Natural killer cell (primary cell): ENCODE data around the gene STX4. TPM values are rescaled to one million over a fixed set of nuclear protein-coding genes. Genes with fewer than 3 reads are reported as not detected.

ENCODE experiments used
- ATAC-seq, 3 donors: fragments of 150-1000 bp in 2 of 3; fragments of 200-7000 bp in 1 of 3; cut with Tn5 transposase; 1 replicate in 1 of 3; 2 replicates in 2 of 3; pipeline ENCODE4 v1.10.0; 2021; ENCODE audit warnings: mild to moderate bottlenecking in 2 of 3, moderate library complexity in 2 of 3
- DNase-seq, 2 donors: peaks; one replicate each; pipeline versions ENCODE4 v3.0.0 to v3.0.0-alpha.2; 2013 to 2021; ENCODE audit warnings: mixed read lengths in 1 of 2
- H3K27ac ChIP-seq: one replicate; pipeline ENCODE4 v1.5.1; 2013; ENCODE audit warnings: mild to moderate bottlenecking, low read length
- H3K27me3 ChIP-seq: one replicate; pipeline ENCODE4 v1.6.1; 2013; ENCODE audit warnings: low read length; ENCODE audit not compliant: control insufficient read depth, insufficient read depth
- H3K36me3 ChIP-seq: one replicate; pipeline ENCODE4 v1.6.1; 2013; ENCODE audit warnings: low read length; ENCODE audit not compliant: control insufficient read depth, insufficient read depth
- H3K4me1 ChIP-seq: one replicate; pipeline ENCODE4 v1.6.1; 2013; ENCODE audit warnings: low read length; ENCODE audit not compliant: control insufficient read depth, insufficient read depth
- H3K4me3 ChIP-seq: one replicate; pipeline ENCODE4 v1.5.1; 2013; ENCODE audit warnings: low read length
- H3K9me3 ChIP-seq: one replicate; pipeline ENCODE4 v1.6.1; 2013; ENCODE audit warnings: low read length; ENCODE audit not compliant: control insufficient read depth, insufficient read depth
- H3K27ac Mint-ChIP-seq, 2 donors: one replicate each; pipeline ENCODE4 v1.8.0; 2022; ENCODE audit warnings: mild to moderate bottlenecking in 2 of 2, mixed read lengths in 2 of 2, moderate library complexity in 1 of 2
- H3K27me3 Mint-ChIP-seq, 2 donors: one replicate each; pipeline ENCODE4 v1.8.0; 2022; ENCODE audit warnings: low read depth in 2 of 2, mixed read lengths in 2 of 2
- H3K36me3 Mint-ChIP-seq: one replicate; pipeline ENCODE4 v1.8.0; 2022; ENCODE audit warnings: mixed read lengths
- H3K4me1 Mint-ChIP-seq, 2 donors: one replicate each; pipeline ENCODE4 v1.8.0; 2022; ENCODE audit warnings: mixed read lengths in 2 of 2
- H3K4me3 Mint-ChIP-seq: one replicate; pipeline ENCODE4 v1.8.0; 2022; ENCODE audit warnings: mild to moderate bottlenecking, moderate library complexity, mixed read lengths
- H3K9me3 Mint-ChIP-seq, 2 donors: one replicate each; pipeline ENCODE4 v1.8.0; 2022; ENCODE audit warnings: mixed read lengths in 2 of 2
- CTCF ChIP-seq: fragments of 200-600 bp; IDR thresholded peaks from one replicate; pipeline ENCODE4 v1.8.0; 2022; ENCODE audit warnings: antibody characterized with exemption
- WGBS: methylation state at CpG from one replicate; pipeline ENCODE4 v1.1.7; 2013; ENCODE audit warnings: missing lambda C conversion rate; ENCODE audit not compliant: insufficient coverage; 5-methylcytosine and 5-hydroxymethylcytosine counted together
- intact Hi-C: fragments of 100-400 bp; cut with micrococcal nuclease; formaldehyde crosslinking; loops from one replicate; pipeline ENCODE4 v1.14.2; 2022
- total RNA-seq, 4 donors: library from RNA; stranded (reverse); fragments of 120-200 nt in 1 of 4; gene quantifications; one replicate each; pipeline versions ENCODE4 v1.2.3 to v1.2.4, GENCODE V29; 2013 to 2022

The STX4 gene
- total RNA-seq: 100 to 1,000 TPM; 128 to 145 (median 133) TPM
- 57.3 TPM for total RNA-seq (2013)

GRCh38 chr16:31032736-31033708 is at the start of gene STX4:
Gene STX4 (plus strand): TSS chr16:31033558. CDS start chr16:31033806, 248 bp downstream.
- ATAC-seq (peak; percentile 78 to 89 (median 82)), DNase-seq (peak; percentile 97 to 100)
- Mint-ChIP-seq H3K27ac (peak within 1 kb of the TSS; percentile 95 to 99), H3K4me1 (peaks cover 36 to 37% of the 10 kb centered on the region in 2 donors), H3K27me3 (no peaks in the 10 kb centered on the region), H3K9me3 (no peaks in the 10 kb centered on the region), H3K36me3 (no peaks in the 10 kb centered on the region), H3K4me3 (peak within 1 kb of the TSS; percentile 99)
- Histone ChIP-seq H3K9me3 (no peaks in the 10 kb centered on the region), H3K27me3 (no peaks in the 10 kb centered on the region), H3K36me3 (peaks cover 19% of the 10 kb centered on the region), H3K4me3 (peak within 1 kb of the TSS; percentile 80), H3K27ac (peak within 1 kb of the TSS; percentile 92), H3K4me1 (peaks cover 20% of the 10 kb centered on the region)
- no peak for TF ChIP-seq CTCF
- intact Hi-C loops: loop anchor here (1.0 to 5.0 kb wide), 4 partner anchors 40 to 426 kb away; partner anchors contain the start of genes ARMC5, FBXL19 and VKORC1
- under 1% methylated on average over 75 of the region's 75 CpGs for WGBS

- no peaks in the 10 kb centered on the region for H3K9me3 ChIP-seq
- DNase-seq (no peak), ATAC-seq (no peak)
- whole genome bisulfite sequencing: 81% methylated on average over 14 of the region's 14 CpGs
- intact Hi-C loops: loop anchor here (2.0 kb wide), 3 partner anchors 159 to 885 kb away; partner anchors contain the start of gene ZNF843
- no peak for TF ChIP-seq CTCF
- no peaks in the 10 kb centered on the region for H3K27me3 Mint-ChIP-seq
- H3K27ac ChIP-seq: no peak overlapping the region
- H3K4me1 ChIP-seq: peaks cover 9% of the 10 kb centered on the region
- H3K27ac Mint-ChIP-seq: no peak overlapping the region
- peaks cover 0 to 20% of the 10 kb centered on the region in 2 donors for H3K4me1 Mint-ChIP-seq
- no peaks in the 10 kb centered on the region for H3K9me3 Mint-ChIP-seq
- H3K4me3 ChIP-seq: no peak overlapping the region
- peaks cover 17% of the 10 kb centered on the region for H3K36me3 ChIP-seq
- no peaks in the 10 kb centered on the region for H3K36me3 Mint-ChIP-seq
- no peaks in the 10 kb centered on the region for H3K27me3 ChIP-seq
- H3K4me3 Mint-ChIP-seq: no peak overlapping the region
Observed at GRCh38 chr16:30983898-30984610, 49.3 kb upstream of the STX4 start.

- 50% methylated on average over 22 of the region's 24 CpGs for WGBS
- H3K4me3 ChIP-seq: no peak within 1 kb of the TSS
- no peak within 1 kb of the TSS for H3K27ac ChIP-seq
- DNase-seq (peak; percentile 76 to 84), ATAC-seq (peak; percentile 75 to 92 (median 82))
- Mint-ChIP-seq H3K27me3 (no peaks in the 10 kb centered on the region), H3K36me3 (no peaks in the 10 kb centered on the region), H3K27ac (no peak within 1 kb of the TSS), H3K4me1 (peaks cover 0 to 20% of the 10 kb centered on the region in 2 donors), H3K4me3 (no peak within 1 kb of the TSS), H3K9me3 (no peaks in the 10 kb centered on the region)
- no peaks in the 10 kb centered on the region for H3K9me3 ChIP-seq
- intact Hi-C loops: loop anchor here (1.0 to 2.0 kb wide), 5 partner anchors 110 to 884 kb away; partner anchors contain the start of gene ZNF843
- H3K27me3 ChIP-seq: no peaks in the 10 kb centered on the region
- H3K4me1 ChIP-seq: peaks cover 9% of the 10 kb centered on the region
- peak; percentile 85 for TF ChIP-seq CTCF
- H3K36me3 ChIP-seq: peaks cover 17% of the 10 kb centered on the region
Observed at GRCh38 chr16:30984669-30985400, 48.5 kb upstream of the STX4 start, which contains the start of gene HSD3B7. Gene HSD3B7 (plus strand): TSS chr16:30985207. CDS start chr16:30985659, 452 bp downstream.
